ENCODE data around the gene NRP2.

GRCh38 chr2:205637320-205637602 lies 45.0 kb upstream of the NRP2 start:
- TF ChIP-seq EZH2 (IDR thresholded peaks at IDR 0.05; ENCODE audit: borderline replicate concordance, low read length) (no peak), CTCF (conservative IDR thresholded peaks at IDR 0.05 in 1 of 2, IDR thresholded peaks at IDR 0.05 in 1 of 2; ENCODE audit: extremely low read depth in 1 of 2, insufficient read depth in 1 of 2, low read depth in 1 of 2, low read length in 2 of 2) (no peak)

Data from mammary epithelial cell (primary cell).